Kidney (tissue), 14 donors: ENCODE measurements around the gene NEUROD2. TPM values are rescaled to one million over a fixed set of nuclear protein-coding genes. Genes with fewer than 3 reads are reported as not detected.

Experiments used
- DNase-seq, 5 donors: peaks; one replicate each; pipeline ENCODE4 v3.0.0-alpha.2; 2013 to 2020
- FAIRE-seq: peaks from 2 replicates; lab custom pipeline; 2012; peaks lifted over from hg19 to GRCh38; lab: Jason Lieb, UNC
- H3K27ac ChIP-seq, 2 donors: one replicate each; pipeline ENCODE4 v1.7.0; 2013; ENCODE audit warnings: low read depth in 2 of 2, low read length in 2 of 2, inconsistent platforms in 1 of 2
- H3K27me3 ChIP-seq: one replicate; pipeline ENCODE4 v1.7.1; 2013; ENCODE audit warnings: low read length, inconsistent platforms; ENCODE audit not compliant: control insufficient read depth, insufficient read depth
- H3K36me3 ChIP-seq, 3 donors: one replicate each; pipeline versions ENCODE4 v1.7.0 to v1.7.1; 2013; ENCODE audit warnings: low read length in 3 of 3, control low read depth in 1 of 3, inconsistent platforms in 1 of 3; ENCODE audit not compliant: insufficient read depth in 3 of 3, control insufficient read depth in 2 of 3
- H3K4me1 ChIP-seq, 3 donors: one replicate each; pipeline versions ENCODE4 v1.7.0 to v1.7.1; 2013; ENCODE audit warnings: low read length in 3 of 3, inconsistent platforms in 1 of 3, low read depth in 1 of 3; ENCODE audit not compliant: control insufficient read depth in 2 of 3, insufficient read depth in 2 of 3
- H3K4me3 ChIP-seq, 3 donors: one replicate each; pipeline versions ENCODE4 v1.7.0 to v1.8.1; 2013; ENCODE audit warnings: low read length in 3 of 3, control low read depth in 1 of 3, inconsistent platforms in 1 of 3
- H3K9ac ChIP-seq, 3 donors: one replicate each; pipeline versions ENCODE4 v1.7.0 to v1.7.1; 2013; ENCODE audit warnings: low read length in 3 of 3, control low read depth in 1 of 3, inconsistent platforms in 1 of 3
- H3K9me3 ChIP-seq, 3 donors: one replicate each; pipeline versions ENCODE4 v1.7.0 to v1.7.1; 2013; ENCODE audit warnings: low read length in 3 of 3, control low read depth in 1 of 3, inconsistent platforms in 1 of 3; ENCODE audit not compliant: control insufficient read depth in 2 of 3, insufficient read depth in 1 of 3
- CTCF ChIP-seq: IDR thresholded peaks from 3 replicates; pipeline ENCODE4 v1.5.1; 2012; ENCODE audit warnings: mild to moderate bottlenecking, moderate library complexity, borderline replicate concordance; ENCODE audit not compliant: insufficient read depth; ENCODE audit errors: extremely low read depth
- intact Hi-C: fragments of 100-400 bp; cut with DNase I; formaldehyde crosslinking; loops from one replicate; pipeline ENCODE4 v1.11.1; 2022
- polyA plus RNA-seq: library from polyadenylated mRNA; stranded (reverse); fragments of 350-450 nt; fragmentation: Illumina TruSeq; extraction: RNeasy Lipid Tissue Mini Kit (QIAGEN cat#74804); gene quantifications from one replicate; pipeline ENCODE4 v1.2.3, GENCODE V29; 2014; ENCODE audit warnings: low read depth, low replicate concordance; ENCODE audit not compliant: insufficient read depth
- total RNA-seq: library from RNA; stranded (reverse); fragmentation: NEBNext Ultra II Directional; extraction: Animal tissue kit (Norgen Biotek cat#: 25700); gene quantifications from one replicate; pipeline ENCODE4 v1.2.1, GENCODE V29; 2021
- donor health status: control.
- donor health status: control.
- donor health status: control.
- donor health status: control.
- donor health status: control.
- donor health status: DM: yes; HTN: yes; CAD: no.
- donor health status: Normal renal cell carcinoma (clear cell type).

The NEUROD2 gene
- total and polyA plus RNA-seq, 2 donors from 2014 or later, result not detected

GRCh38 chr17:39636587-39636926 is 28.8 kb upstream of the NEUROD2 start:
- Histone ChIP-seq H3K9ac (peak overlapping the region; percentile 39 to 99 (median 79)), H3K4me1 (peaks cover 2 to 33% (median 15%) of the 10 kb centered on the region in 3 donors)
- FAIRE-seq, result no peak

GRCh38 chr17:39635614-39636176 is 28.0 kb upstream of the NEUROD2 start:
- H3K4me3 ChIP-seq, result no peak overlapping the region
- H3K36me3 ChIP-seq, result no peaks in the 10 kb centered on the region
- intact Hi-C loops, result no loop called here
- H3K27me3 ChIP-seq, result no peaks in the 10 kb centered on the region
- TF ChIP-seq CTCF, result no peak
- no peaks in the 10 kb centered on the region for H3K9me3 ChIP-seq
- no peak for FAIRE-seq
- no peak for DNase-seq
- H3K9ac ChIP-seq, result peak overlapping the region in 1 of 3 donors; percentile 99
- peaks cover 2 to 30% (median 15%) of the 10 kb centered on the region in 3 donors for H3K4me1 ChIP-seq
- H3K27ac ChIP-seq, result no peak overlapping the region

More at GRCh38 chr17:39636587-39636926, 28.8 kb upstream of the NEUROD2 start:
- no peak for DNase-seq
- intact Hi-C loops, result no loop called here
- no peaks in the 10 kb centered on the region for H3K9me3 ChIP-seq
- peak overlapping the region; percentile 78 to 99 (median 85) for H3K4me3 ChIP-seq
- no peak for TF ChIP-seq CTCF
- peak overlapping the region; percentile 83 to 88 for H3K27ac ChIP-seq
- no peaks in the 10 kb centered on the region for H3K36me3 ChIP-seq
- H3K27me3 ChIP-seq, result no peaks in the 10 kb centered on the region

GRCh38 chr17:39634384-39634871 is 26.7 kb upstream of the NEUROD2 start:
- Histone ChIP-seq H3K4me1 (peaks cover 2 to 24% (median 15%) of the 10 kb centered on the region in 3 donors), H3K27me3 (no peaks in the 10 kb centered on the region), H3K9ac (peak overlapping the region in 1 of 3 donors; percentile 55), H3K36me3 (no peaks in the 10 kb centered on the region), H3K4me3 (no peak overlapping the region), H3K9me3 (no peaks in the 10 kb centered on the region), H3K27ac (no peak overlapping the region)
- TF ChIP-seq CTCF, result peak; percentile 55
- DNase-seq, result peak in 3 of 5 donors; percentile 52 to 87 (median 86)
- intact Hi-C loops, result no loop called here
- FAIRE-seq, result no peak
